Measurements from ENCODE around the gene CPNE5. TPM values are rescaled to one million over a fixed set of nuclear protein-coding genes. Genes with fewer than 3 reads are reported as not detected.

Gene CPNE5
- total and polyA plus RNA-seq, 8 donors: 1.2 to 7.3 (median 6.4) TPM

DNA sequence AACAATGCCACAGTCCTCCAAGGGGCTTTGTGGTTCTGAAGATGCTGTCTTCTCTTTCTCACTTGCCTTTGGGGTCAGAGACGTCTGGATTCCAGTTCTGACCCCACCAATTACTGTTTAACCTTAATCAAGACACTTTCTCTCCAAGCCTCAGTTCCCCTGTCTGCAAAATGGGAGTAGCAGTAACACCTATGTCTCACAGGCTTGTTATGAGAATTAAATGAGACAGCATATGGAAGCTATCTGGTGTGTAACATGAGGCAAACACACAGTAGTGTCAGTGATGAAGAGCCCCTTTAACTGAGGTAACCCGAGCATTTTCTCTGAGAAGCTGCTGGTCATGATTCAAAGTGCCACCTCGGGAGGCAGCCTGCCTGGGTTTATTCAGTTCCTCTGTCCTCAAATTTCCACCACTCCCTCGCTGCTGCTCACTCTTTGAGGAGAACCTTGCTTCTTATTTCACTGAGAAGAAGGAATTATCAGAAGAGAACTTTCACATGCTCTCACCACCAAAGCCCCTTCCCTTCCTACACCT is 23.7 kb upstream of the CPNE5 start:
- TF ChIP-seq, protein P1, sequence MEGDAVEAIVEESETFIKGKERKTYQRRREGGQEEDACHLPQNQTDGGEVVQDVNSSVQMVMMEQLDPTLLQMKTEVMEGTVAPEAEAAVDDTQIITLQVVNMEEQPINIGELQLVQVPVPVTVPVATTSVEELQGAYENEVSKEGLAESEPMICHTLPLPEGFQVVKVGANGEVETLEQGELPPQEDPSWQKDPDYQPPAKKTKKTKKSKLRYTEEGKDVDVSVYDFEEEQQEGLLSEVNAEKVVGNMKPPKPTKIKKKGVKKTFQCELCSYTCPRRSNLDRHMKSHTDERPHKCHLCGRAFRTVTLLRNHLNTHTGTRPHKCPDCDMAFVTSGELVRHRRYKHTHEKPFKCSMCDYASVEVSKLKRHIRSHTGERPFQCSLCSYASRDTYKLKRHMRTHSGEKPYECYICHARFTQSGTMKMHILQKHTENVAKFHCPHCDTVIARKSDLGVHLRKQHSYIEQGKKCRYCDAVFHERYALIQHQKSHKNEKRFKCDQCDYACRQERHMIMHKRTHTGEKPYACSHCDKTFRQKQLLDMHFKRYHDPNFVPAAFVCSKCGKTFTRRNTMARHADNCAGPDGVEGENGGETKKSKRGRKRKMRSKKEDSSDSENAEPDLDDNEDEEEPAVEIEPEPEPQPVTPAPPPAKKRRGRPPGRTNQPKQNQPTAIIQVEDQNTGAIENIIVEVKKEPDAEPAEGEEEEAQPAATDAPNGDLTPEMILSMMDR (IDR thresholded peaks at IDR 0.05): no peak
- Histone ChIP-seq H3K9me3 (no peaks in the 10 kb centered on the region), H3K27me3 (no peaks in the 10 kb centered on the region), H3K36me3 (peaks cover 0 to 31% of the 10 kb centered on the region in 2 donors), H3K4me3 (no peak overlapping the region), H3K4me1 (no peaks in the 10 kb centered on the region), H3K27ac (no peak overlapping the region)
- DNase-seq (no peak), ATAC-seq (no peak)
- intact Hi-C loops (cut with DNase I): no loop called here

DNA sequence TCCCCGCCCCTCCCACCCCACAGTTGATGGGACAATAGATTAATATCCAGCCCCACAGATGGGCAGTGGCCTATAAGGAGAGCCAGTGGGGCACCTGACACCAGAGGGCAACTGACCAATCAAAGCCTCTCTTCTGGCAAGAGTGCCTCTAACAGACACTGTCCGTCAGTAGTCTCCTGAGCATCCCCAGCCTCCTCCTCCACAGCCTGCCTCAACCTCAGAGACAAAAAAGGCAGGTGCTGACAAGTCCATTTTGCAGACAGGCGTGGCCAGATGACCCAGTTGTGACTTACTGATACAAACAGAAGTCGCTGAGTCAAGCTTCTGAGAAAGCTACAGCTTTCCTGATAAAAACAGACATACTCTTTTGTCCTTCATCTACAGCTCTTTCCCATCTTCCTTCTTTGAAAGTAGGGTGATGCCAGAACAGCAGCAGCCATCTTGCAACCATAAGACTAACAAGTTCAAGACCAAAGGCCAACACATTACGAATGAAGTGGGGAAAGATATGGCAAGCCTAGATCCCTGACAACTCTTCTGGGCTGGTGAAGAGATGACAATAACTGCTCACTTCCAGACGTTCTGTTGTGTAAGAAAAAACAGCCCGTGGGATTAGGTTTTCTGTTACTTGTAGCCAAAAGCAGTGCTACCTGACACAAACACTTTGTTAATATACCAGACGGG is 23.1 kb upstream of the CPNE5 start:
- ATAC-seq: no peak
- Histone ChIP-seq H3K4me3 (no peak overlapping the region), H3K4me1 (no peaks in the 10 kb centered on the region), H3K27me3 (no peaks in the 10 kb centered on the region), H3K9me3 (no peaks in the 10 kb centered on the region), H3K36me3 (peaks cover 0 to 25% of the 10 kb centered on the region in 2 donors), H3K27ac (no peak overlapping the region)
- intact Hi-C loops (cut with DNase I): no loop called here
- TF ChIP-seq, protein P1 (IDR thresholded peaks at IDR 0.05): no peak
- no peak for DNase-seq

DNA sequence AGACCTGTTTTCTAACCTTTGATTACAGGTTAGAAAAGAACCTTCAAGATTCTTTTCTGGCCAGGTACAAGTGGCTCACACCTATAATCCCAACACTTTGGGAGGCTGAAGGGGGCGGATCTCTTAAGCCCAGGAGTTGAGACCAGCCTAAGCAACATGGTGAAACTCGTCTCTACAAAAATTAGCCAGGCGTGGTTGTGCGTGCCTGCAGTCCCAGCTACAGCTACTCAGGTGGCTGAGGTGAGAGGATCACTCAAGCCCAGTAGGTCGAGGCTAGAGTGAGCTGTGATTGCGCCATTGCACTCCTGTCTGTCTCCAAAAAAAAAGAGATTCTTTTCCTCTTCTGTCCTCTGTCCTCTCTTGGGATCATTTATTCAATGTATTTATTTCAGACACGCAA is 20.9 kb upstream of the CPNE5 start:
- ATAC-seq: no peak
- peaks cover 0 to 35% of the 10 kb centered on the region in 2 donors for H3K36me3 ChIP-seq
- intact Hi-C loops (cut with DNase I): no loop called here
- no peaks in the 10 kb centered on the region for H3K9me3 ChIP-seq
- H3K27me3 ChIP-seq: no peaks in the 10 kb centered on the region
- no peak overlapping the region for H3K27ac ChIP-seq
- TF ChIP-seq, protein P1 (IDR thresholded peaks at IDR 0.05): no peak
- no peak overlapping the region for H3K4me3 ChIP-seq
- no peak for DNase-seq
- no peaks in the 10 kb centered on the region for H3K4me1 ChIP-seq

DNA sequence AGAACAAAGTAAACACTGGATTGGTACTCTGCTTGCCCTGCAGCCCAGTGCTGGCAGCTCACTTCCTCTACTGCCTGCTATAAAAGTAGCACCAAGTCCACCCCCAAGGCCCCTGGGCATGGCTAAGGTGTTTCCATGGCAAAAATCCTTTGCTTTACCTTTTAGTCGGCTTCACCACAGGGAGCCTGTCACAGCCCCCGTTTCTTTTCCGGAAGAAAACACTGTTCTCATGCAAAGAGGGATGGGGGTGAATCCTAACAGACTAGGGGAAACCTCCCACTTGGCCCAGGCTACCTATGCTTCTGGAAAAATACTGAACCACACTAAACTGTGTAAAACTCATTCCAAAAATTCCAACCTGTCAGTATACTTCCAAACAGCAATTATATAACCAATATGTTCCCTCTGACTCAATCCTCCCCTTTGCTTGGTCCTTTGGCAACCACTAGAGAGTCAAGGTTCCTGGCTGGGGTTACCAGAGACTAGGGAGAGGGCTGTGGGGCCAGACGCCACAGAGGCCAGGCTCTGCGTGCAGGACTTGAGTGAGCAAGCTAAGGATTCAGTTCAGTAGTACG is 19.2 kb upstream of the CPNE5 start:
- Histone ChIP-seq H3K9me3 (no peaks in the 10 kb centered on the region), H3K4me3 (no peak overlapping the region), H3K27ac (no peak overlapping the region), H3K36me3 (peaks cover 0 to 36% of the 10 kb centered on the region in 2 donors), H3K4me1 (peaks cover 3 to 4% of the 10 kb centered on the region in 2 donors), H3K27me3 (no peaks in the 10 kb centered on the region)
- DNase-seq: no peak
- TF ChIP-seq, protein P1 (IDR thresholded peaks at IDR 0.05): no peak
- ATAC-seq: peak; percentile 42
- intact Hi-C loops (cut with DNase I): no loop called here

DNA sequence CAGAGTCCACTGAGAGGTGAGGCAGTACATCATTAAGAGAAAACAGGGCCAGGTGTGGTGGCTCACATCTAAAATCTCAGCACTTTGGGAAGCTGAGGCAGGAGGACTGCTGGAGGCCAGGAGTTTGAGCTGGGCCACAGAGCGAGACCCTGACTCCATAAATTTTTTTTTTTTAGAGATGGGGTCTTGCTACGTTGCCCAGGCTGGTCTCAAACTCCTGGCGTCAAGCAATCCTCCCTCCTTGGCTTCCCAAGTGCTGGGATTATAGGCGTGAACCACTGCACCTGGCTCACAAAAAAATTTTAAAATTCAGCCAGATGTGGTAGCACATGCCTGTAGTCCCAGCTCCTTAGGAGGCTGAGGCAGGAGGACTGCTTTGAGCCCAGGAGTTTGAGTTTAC is 18.1 kb upstream of the CPNE5 start:
- ATAC-seq (no peak), DNase-seq (no peak)
- no peaks in the 10 kb centered on the region for H3K9me3 ChIP-seq
- intact Hi-C loops (cut with DNase I): no loop called here
- TF ChIP-seq, protein P1 (IDR thresholded peaks at IDR 0.05): no peak
- no peaks in the 10 kb centered on the region for H3K27me3 ChIP-seq
- peaks cover 0 to 26% of the 10 kb centered on the region in 2 donors for H3K36me3 ChIP-seq
- no peak overlapping the region for H3K27ac ChIP-seq
- H3K4me3 ChIP-seq: no peak overlapping the region
- peaks cover 7 to 13% of the 10 kb centered on the region in 2 donors for H3K4me1 ChIP-seq

All from left lung (tissue), 10 donors.